ENCODE results near the gene KIF2C.
"Not testable (repeated sequence)": the region's sequence is repeated elsewhere in the genome, so short reads cannot be mapped to it uniquely, and the experiment has no call there.

The KIF2C gene

GRCh38 chr1:44739307-44740178 is at the start of gene KIF2C:
KIF2C (plus strand) TSS chr1:44739837; CDS start chr1:44739933, 96 bp downstream.
- DNase-seq (ENCODE audit: low spot score), result peak; percentile 99

- DNase-seq (ENCODE audit: low spot score), result no peak
Observed at GRCh38 chr1:44693159-44693558, 46.5 kb upstream of the KIF2C start.

- no peak for DNase-seq (ENCODE audit: low spot score)
Observed at GRCh38 chr1:44693900-44694299, 45.7 kb upstream of the KIF2C start.

- no peak for DNase-seq (ENCODE audit: low spot score)
Observed at GRCh38 chr1:44694863-44695478, 44.7 kb upstream of the KIF2C start.

- no peak for DNase-seq (ENCODE audit: low spot score)
Observed at GRCh38 chr1:44695671-44696070, 44.0 kb upstream of the KIF2C start.

- DNase-seq (ENCODE audit: low spot score), result no peak
Observed at GRCh38 chr1:44696101-44696500, 43.5 kb upstream of the KIF2C start.

GRCh38 chr1:44696789-44697345 is 42.8 kb upstream of the KIF2C start:
- no peak for DNase-seq (ENCODE audit: low spot score)

- DNase-seq (ENCODE audit: low spot score), result no peak
Observed at GRCh38 chr1:44698138-44698537, 41.5 kb upstream of the KIF2C start.

GRCh38 chr1:44699375-44699774 is 40.3 kb upstream of the KIF2C start:
- not testable (repeated sequence) for DNase-seq (ENCODE audit: low spot score)

- DNase-seq (ENCODE audit: low spot score), result no peak
Observed at GRCh38 chr1:44700573-44700972, 39.1 kb upstream of the KIF2C start.

GRCh38 chr1:44701141-44701573 is 38.5 kb upstream of the KIF2C start:
- no peak for DNase-seq (ENCODE audit: low spot score)

GRCh38 chr1:44705470-44705869 is 34.2 kb upstream of the KIF2C start:
- no peak for DNase-seq (ENCODE audit: low spot score)

GRCh38 chr1:44705938-44706337 is 33.7 kb upstream of the KIF2C start:
- no peak for DNase-seq (ENCODE audit: low spot score)

GRCh38 chr1:44707112-44707881 is 32.3 kb upstream of the KIF2C start:
- DNase-seq (ENCODE audit: low spot score), result peak; percentile 82

- peak; percentile 53 for DNase-seq (ENCODE audit: low spot score)
Observed at GRCh38 chr1:44707959-44708831, 31.4 kb upstream of the KIF2C start.

- no peak for DNase-seq (ENCODE audit: low spot score)
Observed at GRCh38 chr1:44713321-44713781, 26.3 kb upstream of the KIF2C start.

- no peak for DNase-seq (ENCODE audit: low spot score)
Observed at GRCh38 chr1:44714532-44714931, 25.1 kb upstream of the KIF2C start.

GRCh38 chr1:44714944-44715571 is 24.6 kb upstream of the KIF2C start:
- DNase-seq (ENCODE audit: low spot score), result peak; percentile 82

GRCh38 chr1:44717156-44717555 is 22.5 kb upstream of the KIF2C start:
- no peak for DNase-seq (ENCODE audit: low spot score)

- no peak for DNase-seq (ENCODE audit: low spot score)
Observed at GRCh38 chr1:44717653-44718052, 22.0 kb upstream of the KIF2C start.

- DNase-seq (ENCODE audit: low spot score), result no peak
Observed at GRCh38 chr1:44718091-44718490, 21.5 kb upstream of the KIF2C start.
